ENCODE results near the gene BACH2. TPM values are rescaled to one million over a fixed set of nuclear protein-coding genes. Genes with fewer than 3 reads are reported as not detected.

BACH2 gene
- total RNA-seq, 8 experiments from 2014 or later = 0.25 to 34.3 (median 19.4) TPM

GRCh38 chr6:90241229-90241880, 55.3 kb downstream of the BACH2 start:
- 44 to 100% (median 96%) methylated on average over 1 to 3 of the region's 3 CpGs; no CpG with 5 or more reads in 1 of the 10 experiments for WGBS, 10 experiments
- Histone ChIP-seq H3K27ac (no peak overlapping the region), H3K4me1 (replicated peaks in 1 of 2) (peaks cover 17 to 28% of the 10 kb centered on the region in 2 donors), H3K4me3 (no peak overlapping the region)
- ATAC-seq (replicated peaks in 6 of 8) = no peak
- in situ Hi-C loops (cut with MboI; ENCODE audit: low pct_unique_long_range_greater_than_20kb in 2 of 9, low sequenced_read_pairs in 9 of 9, unreplicated experiment in 9 of 9) = no loop called here

- ATAC-seq (replicated peaks in 6 of 8) = peak in 5 of 8 experiments; percentile 25 to 58 (median 46)
- peaks cover 17 to 28% of the 10 kb centered on the region in 2 donors for H3K4me1 ChIP-seq (replicated peaks in 1 of 2)
- in situ Hi-C loops (cut with MboI; ENCODE audit: low pct_unique_long_range_greater_than_20kb in 2 of 9, low sequenced_read_pairs in 9 of 9, unreplicated experiment in 9 of 9) = no loop called here
- peak overlapping the region in 1 of 2 donors; percentile 41 for H3K27ac ChIP-seq
- no peak overlapping the region for H3K4me3 ChIP-seq
- WGBS, 10 experiments = 67 to 92% (median 81%) methylated on average over 1 to 5 of the region's 5 CpGs; no CpG with 5 or more reads in 2 of the 10 experiments
Observed at GRCh38 chr6:90238496-90239266, 58.0 kb downstream of the BACH2 start.

GRCh38 chr6:90237350-90237990, 59.2 kb downstream of the BACH2 start:
- 63 to 94% (median 83%) methylated on average over 2 to 4 of the region's 4 CpGs; no CpG with 5 or more reads in 1 of the 10 experiments for WGBS, 10 experiments
- H3K27ac ChIP-seq = no peak overlapping the region
- in situ Hi-C loops (cut with MboI; ENCODE audit: low pct_unique_long_range_greater_than_20kb in 2 of 9, low sequenced_read_pairs in 9 of 9, unreplicated experiment in 9 of 9) = no loop called here

GRCh38 chr6:90233994-90234393, 62.6 kb downstream of the BACH2 start:
- in situ Hi-C loops (cut with MboI; ENCODE audit: low pct_unique_long_range_greater_than_20kb in 2 of 9, low sequenced_read_pairs in 9 of 9, unreplicated experiment in 9 of 9) = no loop called here
- Histone ChIP-seq H3K27ac (no peak overlapping the region), H3K4me3 (no peak overlapping the region), H3K4me1 (replicated peaks in 1 of 2) (peaks cover 25% of the 10 kb centered on the region in 2 donors)
- WGBS, 10 experiments = 85 to 100% (median 100%) methylated on average over 1 to 5 of the region's 6 CpGs; no CpG with 5 or more reads in 4 of the 10 experiments
- ATAC-seq (replicated peaks in 6 of 8) = no peak

More at GRCh38 chr6:90237350-90237990, 59.2 kb downstream of the BACH2 start:
- ATAC-seq (replicated peaks in 6 of 8) = no peak
- H3K4me3 ChIP-seq = no peak overlapping the region
- H3K4me1 ChIP-seq (replicated peaks in 1 of 2) = peaks cover 17 to 28% of the 10 kb centered on the region in 2 donors

GRCh38 chr6:90233213-90233612, 63.4 kb downstream of the BACH2 start:
- Histone ChIP-seq H3K4me1 (replicated peaks in 1 of 2) (peaks cover 17% of the 10 kb centered on the region in 2 donors), H3K27ac (no peak overlapping the region), H3K4me3 (no peak overlapping the region)
- no peak for ATAC-seq (replicated peaks in 6 of 8)
- in situ Hi-C loops (cut with MboI; ENCODE audit: low pct_unique_long_range_greater_than_20kb in 2 of 9, low sequenced_read_pairs in 9 of 9, unreplicated experiment in 9 of 9) = no loop called here
- 48 to 100% (median 100%) methylated on average over 1 to 2 of the region's 2 CpGs; no CpG with 5 or more reads in 3 of the 10 experiments for WGBS, 10 experiments

GRCh38 chr6:90231798-90232197, 64.8 kb downstream of the BACH2 start:
- Histone ChIP-seq H3K4me3 (no peak overlapping the region), H3K4me1 (replicated peaks in 1 of 2) (peaks cover 17 to 22% of the 10 kb centered on the region in 2 donors), H3K27ac (no peak overlapping the region)
- 0 to 88% (median 71%) methylated on average over 1 of the region's 1 CpG; no CpG with 5 or more reads in 3 of the 10 experiments for WGBS, 10 experiments
- in situ Hi-C loops (cut with MboI; ENCODE audit: low pct_unique_long_range_greater_than_20kb in 2 of 9, low sequenced_read_pairs in 9 of 9, unreplicated experiment in 9 of 9) = no loop called here
- ATAC-seq (replicated peaks in 6 of 8) = no peak

- in situ Hi-C loops (cut with MboI; ENCODE audit: low pct_unique_long_range_greater_than_20kb in 2 of 9, low sequenced_read_pairs in 9 of 9, unreplicated experiment in 9 of 9) = no loop called here
- H3K4me1 ChIP-seq (replicated peaks in 1 of 2) = peaks cover 17 to 23% of the 10 kb centered on the region in 2 donors
- WGBS, 10 experiments = 63 to 100% (median 95%) methylated on average over 1 to 2 of the region's 2 CpGs
- H3K27ac ChIP-seq = no peak overlapping the region
- no peak overlapping the region for H3K4me3 ChIP-seq
- ATAC-seq (replicated peaks in 6 of 8) = no peak
Observed at GRCh38 chr6:90231308-90231707, 65.3 kb downstream of the BACH2 start.

GRCh38 chr6:90230548-90231215, 66.0 kb downstream of the BACH2 start:
- 0 to 100% (median 70%) methylated on average over 1 to 3 of the region's 3 CpGs; no CpG with 5 or more reads in 3 of the 10 experiments for WGBS, 10 experiments
- Histone ChIP-seq H3K27ac (no peak overlapping the region), H3K4me1 (replicated peaks in 1 of 2) (peaks cover 17 to 26% of the 10 kb centered on the region in 2 donors), H3K4me3 (no peak overlapping the region)
- ATAC-seq (replicated peaks in 6 of 8) = no peak
- in situ Hi-C loops (cut with MboI; ENCODE audit: low pct_unique_long_range_greater_than_20kb in 2 of 9, low sequenced_read_pairs in 9 of 9, unreplicated experiment in 9 of 9) = no loop called here

GRCh38 chr6:90229331-90230010, 67.2 kb downstream of the BACH2 start:
- H3K4me1 ChIP-seq (replicated peaks in 1 of 2) = peaks cover 17 to 26% of the 10 kb centered on the region in 2 donors
- in situ Hi-C loops (cut with MboI; ENCODE audit: low pct_unique_long_range_greater_than_20kb in 2 of 9, low sequenced_read_pairs in 9 of 9, unreplicated experiment in 9 of 9) = no loop called here
- H3K27ac ChIP-seq = no peak overlapping the region
- H3K4me3 ChIP-seq = no peak overlapping the region
- 27 to 96% (median 88%) methylated on average over 1 to 9 of the region's 10 CpGs; no CpG with 5 or more reads in 2 of the 10 experiments for WGBS, 10 experiments
- no peak for ATAC-seq (replicated peaks in 6 of 8)

GRCh38 chr6:90227673-90228072, 69.0 kb downstream of the BACH2 start:
- Histone ChIP-seq H3K27ac (peak overlapping the region; percentile 1 to 35), H3K4me1 (replicated peaks in 1 of 2) (peaks cover 17 to 26% of the 10 kb centered on the region in 2 donors), H3K4me3 (no peak overlapping the region)
- ATAC-seq (replicated peaks in 6 of 8) = peak in 4 of 8 experiments; percentile 40 to 63 (median 48)
- in situ Hi-C loops (cut with MboI; ENCODE audit: low pct_unique_long_range_greater_than_20kb in 2 of 9, low sequenced_read_pairs in 9 of 9, unreplicated experiment in 9 of 9) = no loop called here

GRCh38 chr6:90227213-90227612, 69.4 kb downstream of the BACH2 start:
- H3K27ac ChIP-seq = peak overlapping the region; percentile 1 to 35
- in situ Hi-C loops (cut with MboI; ENCODE audit: low pct_unique_long_range_greater_than_20kb in 2 of 9, low sequenced_read_pairs in 9 of 9, unreplicated experiment in 9 of 9) = no loop called here
- H3K4me3 ChIP-seq = no peak overlapping the region
- H3K4me1 ChIP-seq (replicated peaks in 1 of 2) = peaks cover 17 to 26% of the 10 kb centered on the region in 2 donors
- ATAC-seq (replicated peaks in 6 of 8) = peak in 5 of 8 experiments; percentile 26 to 76 (median 58)
- WGBS, 10 experiments = 0 to 81% (median 55%) methylated on average over 1 to 6 of the region's 6 CpGs; no CpG with 5 or more reads in 1 of the 10 experiments

- H3K4me1 ChIP-seq (replicated peaks in 1 of 2) = peaks cover 20 to 24% of the 10 kb centered on the region in 2 donors
- no peak overlapping the region for H3K4me3 ChIP-seq
- in situ Hi-C loops (cut with MboI; ENCODE audit: low pct_unique_long_range_greater_than_20kb in 2 of 9, low sequenced_read_pairs in 9 of 9, unreplicated experiment in 9 of 9) = no loop called here
- H3K27ac ChIP-seq = no peak overlapping the region
- peak in 2 of 8 experiments; percentile 96 to 100 for ATAC-seq (replicated peaks in 6 of 8)
- 26 to 100% (median 85%) methylated on average over 1 to 2 of the region's 2 CpGs; no CpG with 5 or more reads in 4 of the 10 experiments for WGBS, 10 experiments
Observed at GRCh38 chr6:90226257-90226656, 70.4 kb downstream of the BACH2 start.

Measured in motor neuron (in vitro differentiated cells).